DMS79 (cell line): ENCODE results near the gene KRT71.
"Not testable (repeated sequence)": the region's sequence is repeated elsewhere in the genome, so short reads cannot be mapped to it uniquely, and the experiment has no call there.

Source experiments
- DNase-seq: peaks from one replicate; lab custom pipeline; 2025; lab: John Stamatoyannopoulos, UW

KRT71 gene

GRCh38 chr12:52552681-52553195 is at the start of gene KRT71:
KRT71 (minus strand) TSS chr12:52553145; CDS start chr12:52553077, 68 bp downstream.
- DNase-seq = no peak

- DNase-seq = no peak
These were observed 49.6 kb upstream of the KRT71 start for GRCh38 chr12:52602552-52602951.

- DNase-seq = no peak
These were observed 48.7 kb upstream of the KRT71 start for GRCh38 chr12:52601671-52602070.

- DNase-seq = no peak
These were observed 48.1 kb upstream of the KRT71 start, which contains the start of gene KRT72 for GRCh38 chr12:52600941-52601481. KRT72 (minus strand) TSS chr12:52601463; CDS start chr12:52601452, 11 bp downstream.

- DNase-seq = no peak
These were observed 47.5 kb upstream of the KRT71 start for GRCh38 chr12:52600475-52600874.

- no peak for DNase-seq
These were observed 47.1 kb upstream of the KRT71 start for GRCh38 chr12:52600071-52600470.

GRCh38 chr12:52598966-52599365 is 46.0 kb upstream of the KRT71 start:
- DNase-seq = no peak

- not testable (repeated sequence) for DNase-seq
These were observed 41.3 kb upstream of the KRT71 start for GRCh38 chr12:52594237-52594636.

- no peak for DNase-seq
These were observed 38.6 kb upstream of the KRT71 start for GRCh38 chr12:52591521-52591920.

GRCh38 chr12:52590021-52590420 is 37.1 kb upstream of the KRT71 start:
- no peak for DNase-seq

GRCh38 chr12:52587563-52587962 is 34.6 kb upstream of the KRT71 start:
- DNase-seq = no peak

GRCh38 chr12:52585946-52586345 is 33.0 kb upstream of the KRT71 start:
- DNase-seq = no peak

GRCh38 chr12:52585066-52585465 is 32.1 kb upstream of the KRT71 start:
- no peak for DNase-seq

- no peak for DNase-seq
These were observed 31.3 kb upstream of the KRT71 start for GRCh38 chr12:52584156-52584682.

GRCh38 chr12:52582971-52583456 is 30.1 kb upstream of the KRT71 start:
- DNase-seq = peak; percentile 47

GRCh38 chr12:52582486-52582885 is 29.5 kb upstream of the KRT71 start:
- DNase-seq = no peak

GRCh38 chr12:52581481-52581880 is 28.5 kb upstream of the KRT71 start:
- no peak for DNase-seq

- DNase-seq = no peak
These were observed 28.1 kb upstream of the KRT71 start for GRCh38 chr12:52581066-52581465.

- DNase-seq = no peak
These were observed 27.6 kb upstream of the KRT71 start for GRCh38 chr12:52580496-52580895.

- DNase-seq = no peak
These were observed 26.8 kb upstream of the KRT71 start for GRCh38 chr12:52579468-52580465.

- DNase-seq = no peak
These were observed 25.5 kb upstream of the KRT71 start for GRCh38 chr12:52578469-52578868.

- DNase-seq = no peak
These were observed 24.4 kb upstream of the KRT71 start for GRCh38 chr12:52577316-52577715.

- DNase-seq = no peak
These were observed 23.0 kb upstream of the KRT71 start for GRCh38 chr12:52575948-52576347.
